ENCODE results near the gene EVC2. TPM values are rescaled to one million over a fixed set of nuclear protein-coding genes. Genes with fewer than 3 reads are reported as not detected.
"Not testable (repeated sequence)": the region's sequence is repeated elsewhere in the genome, so short reads cannot be mapped to it uniquely, and the experiment has no call there.

The EVC2 gene
- total RNA-seq, 4 donors from 2014 or later = 8.3 to 12.4 (median 9.9) TPM

DNA sequence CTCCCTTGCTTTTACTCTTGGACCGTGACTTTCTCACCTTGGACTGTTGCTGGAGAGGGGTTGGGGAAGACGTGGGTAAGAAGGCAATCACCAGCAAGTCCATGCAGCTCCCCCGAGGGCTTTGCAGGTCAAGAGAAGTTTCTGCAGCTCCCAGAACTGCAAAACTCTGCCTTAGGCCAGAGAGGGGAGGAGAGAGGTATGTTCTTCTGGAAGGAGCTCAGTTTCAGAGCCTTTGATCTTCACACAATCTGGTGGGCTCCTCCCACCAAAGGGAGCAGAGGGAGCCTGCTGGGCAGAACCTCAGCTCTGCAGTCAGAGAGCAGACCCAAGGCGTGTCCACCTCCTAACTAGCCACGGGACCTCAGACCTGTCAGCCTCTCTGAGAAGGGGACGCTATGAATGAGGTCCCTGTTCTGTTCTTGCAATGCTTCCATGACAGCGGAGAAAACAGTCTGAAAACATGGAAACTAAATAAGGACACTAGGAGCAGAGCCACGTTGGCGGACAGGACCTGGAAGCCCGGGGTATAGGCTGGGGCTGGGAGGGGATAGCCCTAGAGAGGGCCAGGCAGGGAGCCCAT is 92.8 kb downstream of the EVC2 start:
- intact Hi-C loops (cut with DNase I) = no loop called here
- no peaks in the 10 kb centered on the region for H3K4me1 ChIP-seq
- peaks cover 3 to 90% (median 55%) of the 10 kb centered on the region in 4 donors for H3K36me3 ChIP-seq
- no peak for TF ChIP-seq POLR2AphosphoS5 (IDR thresholded peaks at IDR 0.05)
- no peak for TF ChIP-seq CTCF (IDR thresholded peaks at IDR 0.05)
- TF ChIP-seq POLR2A (IDR thresholded peaks at IDR 0.05; ENCODE audit: low read depth) = no peak
- no peak for TF ChIP-seq EP300 (IDR thresholded peaks at IDR 0.05)
- H3K27ac ChIP-seq (replicated peaks in 1 of 4) = no peak overlapping the region
- DNase-seq (ENCODE audit: extremely low spot score) = no peak
- H3K9me3 ChIP-seq = no peaks in the 10 kb centered on the region
- H3K4me3 ChIP-seq = no peak overlapping the region
- H3K27me3 ChIP-seq = no peaks in the 10 kb centered on the region
- 77% methylated on average over 10 of the region's 10 CpGs for WGBS

GRCh38 chr4:5611750-5612149 is 96.6 kb downstream of the EVC2 start:
- WGBS = 82% methylated on average over 5 of the region's 5 CpGs
- no peak for DNase-seq (ENCODE audit: extremely low spot score)
- TF ChIP-seq POLR2AphosphoS5 (IDR thresholded peaks at IDR 0.05) = no peak
- TF ChIP-seq CTCF (IDR thresholded peaks at IDR 0.05) = no peak
- no peak for TF ChIP-seq POLR2A (IDR thresholded peaks at IDR 0.05; ENCODE audit: low read depth)
- TF ChIP-seq EP300 (IDR thresholded peaks at IDR 0.05) = no peak
- intact Hi-C loops (cut with DNase I) = no loop called here
- H3K36me3 ChIP-seq = peaks cover 3 to 90% (median 39%) of the 10 kb centered on the region in 4 donors
- no peak overlapping the region for H3K4me3 ChIP-seq
- H3K4me1 ChIP-seq = no peaks in the 10 kb centered on the region
- H3K27ac ChIP-seq (replicated peaks in 1 of 4) = no peak overlapping the region
- H3K27me3 ChIP-seq = no peaks in the 10 kb centered on the region
- H3K9me3 ChIP-seq = no peaks in the 10 kb centered on the region

- no peaks in the 10 kb centered on the region for H3K27me3 ChIP-seq
- TF ChIP-seq POLR2A (IDR thresholded peaks at IDR 0.05; ENCODE audit: low read depth) (no peak), CTCF (IDR thresholded peaks at IDR 0.05) (no peak), EP300 (IDR thresholded peaks at IDR 0.05) (no peak), POLR2AphosphoS5 (IDR thresholded peaks at IDR 0.05) (no peak)
- no peaks in the 10 kb centered on the region for H3K4me1 ChIP-seq
- no peak overlapping the region for H3K27ac ChIP-seq (replicated peaks in 1 of 4)
- no peak overlapping the region for H3K4me3 ChIP-seq
- no peaks in the 10 kb centered on the region for H3K9me3 ChIP-seq
- DNase-seq (ENCODE audit: extremely low spot score) = no peak
- 84% methylated on average over 12 of the region's 12 CpGs for WGBS
- intact Hi-C loops (cut with DNase I) = no loop called here
- peaks cover 0 to 83% (median 28%) of the 10 kb centered on the region in 4 donors for H3K36me3 ChIP-seq
These were observed 98.9 kb downstream of the EVC2 start for GRCh38 chr4:5609306-5610007.

DNA sequence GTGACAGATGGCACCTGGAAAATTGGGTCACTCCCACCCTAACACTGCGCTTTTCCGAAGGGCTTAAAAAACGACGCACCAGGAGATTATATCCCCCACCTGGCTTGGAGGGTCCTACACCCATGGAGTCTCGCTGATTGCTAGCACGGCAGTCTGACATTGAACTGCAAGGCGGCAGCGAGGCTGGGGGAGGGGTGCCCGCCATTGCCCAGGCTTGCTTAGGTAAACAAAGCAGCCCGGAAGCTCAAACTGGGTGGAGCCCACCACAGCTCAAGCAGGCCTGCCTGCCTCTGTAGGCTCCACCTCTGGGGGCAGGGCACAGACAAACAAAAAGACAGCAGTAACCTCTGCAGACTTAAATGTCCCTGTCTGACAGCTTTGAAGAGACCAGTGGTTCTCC is 114.5 kb downstream of the EVC2 start:
- 78% methylated on average over 4 of the region's 10 CpGs for WGBS
- H3K27ac ChIP-seq (replicated peaks in 1 of 4); H3K4me3 ChIP-seq; H3K9me3 ChIP-seq; H3K4me1 ChIP-seq; DNase-seq (ENCODE audit: extremely low spot score); intact Hi-C loops (cut with DNase I); H3K27me3 ChIP-seq: not testable (repeated sequence)
- peaks cover 0 to 44% (median 9%) of the 10 kb centered on the region in 4 donors for H3K36me3 ChIP-seq

- intact Hi-C loops (cut with DNase I) = no loop called here
- no peak for DNase-seq (ENCODE audit: extremely low spot score)
- TF ChIP-seq POLR2AphosphoS5 (IDR thresholded peaks at IDR 0.05) (no peak), CTCF (IDR thresholded peaks at IDR 0.05) (no peak), POLR2A (IDR thresholded peaks at IDR 0.05; ENCODE audit: low read depth) (no peak), EP300 (IDR thresholded peaks at IDR 0.05) (no peak)
- no peaks in the 10 kb centered on the region for H3K27me3 ChIP-seq
- H3K4me3 ChIP-seq = no peak overlapping the region
- peaks cover 0 to 44% (median 9%) of the 10 kb centered on the region in 4 donors for H3K36me3 ChIP-seq
- H3K9me3 ChIP-seq = no peaks in the 10 kb centered on the region
- WGBS = 89% methylated on average over 4 of the region's 4 CpGs
- no peaks in the 10 kb centered on the region for H3K4me1 ChIP-seq
- H3K27ac ChIP-seq (replicated peaks in 1 of 4) = no peak overlapping the region
These were observed 116.1 kb downstream of the EVC2 start for GRCh38 chr4:5592272-5592671.

Data from esophagus muscularis mucosa (tissue), 4 donors.